DND-41 (cell line): ENCODE measurements around the gene CDC26.

Experiments
- EZH2 ChIP-seq: IDR thresholded peaks from 3 replicates; pipeline ENCODE4 v1.6.1; 2012; ENCODE audit warnings: borderline replicate concordance, low read depth, mild to moderate bottlenecking, moderate library complexity, low read length, inconsistent platforms; ENCODE audit not compliant: severe bottlenecking
- TF ChIP-seq, protein P1 (sequence below): IDR thresholded peaks from 2 replicates; pipeline ENCODE4 v1.5.1; 2012; ENCODE audit warnings: borderline replicate concordance, low read length, moderate library complexity, mild to moderate bottlenecking; ENCODE audit not compliant: poor library complexity, severe bottlenecking; ENCODE audit errors: extremely low read depth

DNA sequence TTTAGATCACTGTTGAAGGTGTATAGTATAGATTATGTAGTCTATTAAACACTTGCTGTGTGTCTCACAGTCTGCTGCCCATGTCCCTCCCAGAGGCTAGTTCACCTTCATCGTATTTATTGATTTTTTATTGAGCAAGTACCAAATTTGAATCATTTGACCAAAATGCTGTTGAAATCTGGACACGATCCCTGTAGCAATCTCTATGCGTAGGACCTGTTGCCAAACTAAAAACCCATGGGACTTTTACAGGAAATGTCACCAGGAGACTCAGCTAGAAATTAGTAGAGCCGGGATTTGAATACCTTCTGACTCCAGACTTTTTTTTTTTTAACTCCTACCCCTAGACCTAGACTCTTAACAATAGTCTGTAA, 36.5 kb downstream of the CDC26 start:
- TF ChIP-seq, protein P1, sequence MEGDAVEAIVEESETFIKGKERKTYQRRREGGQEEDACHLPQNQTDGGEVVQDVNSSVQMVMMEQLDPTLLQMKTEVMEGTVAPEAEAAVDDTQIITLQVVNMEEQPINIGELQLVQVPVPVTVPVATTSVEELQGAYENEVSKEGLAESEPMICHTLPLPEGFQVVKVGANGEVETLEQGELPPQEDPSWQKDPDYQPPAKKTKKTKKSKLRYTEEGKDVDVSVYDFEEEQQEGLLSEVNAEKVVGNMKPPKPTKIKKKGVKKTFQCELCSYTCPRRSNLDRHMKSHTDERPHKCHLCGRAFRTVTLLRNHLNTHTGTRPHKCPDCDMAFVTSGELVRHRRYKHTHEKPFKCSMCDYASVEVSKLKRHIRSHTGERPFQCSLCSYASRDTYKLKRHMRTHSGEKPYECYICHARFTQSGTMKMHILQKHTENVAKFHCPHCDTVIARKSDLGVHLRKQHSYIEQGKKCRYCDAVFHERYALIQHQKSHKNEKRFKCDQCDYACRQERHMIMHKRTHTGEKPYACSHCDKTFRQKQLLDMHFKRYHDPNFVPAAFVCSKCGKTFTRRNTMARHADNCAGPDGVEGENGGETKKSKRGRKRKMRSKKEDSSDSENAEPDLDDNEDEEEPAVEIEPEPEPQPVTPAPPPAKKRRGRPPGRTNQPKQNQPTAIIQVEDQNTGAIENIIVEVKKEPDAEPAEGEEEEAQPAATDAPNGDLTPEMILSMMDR: no peak
- TF ChIP-seq EZH2: no peak
